Measurements from ENCODE around the gene MESD.

MESD gene

GRCh38 chr15:81031203-81031602 is 41.6 kb upstream of the MESD start:
- no peak for DNase-seq (ENCODE audit: low read depth, low spot score)
- H3K4me3 ChIP-seq (ENCODE audit: insufficient read length, low read depth), result no peak overlapping the region

DNA sequence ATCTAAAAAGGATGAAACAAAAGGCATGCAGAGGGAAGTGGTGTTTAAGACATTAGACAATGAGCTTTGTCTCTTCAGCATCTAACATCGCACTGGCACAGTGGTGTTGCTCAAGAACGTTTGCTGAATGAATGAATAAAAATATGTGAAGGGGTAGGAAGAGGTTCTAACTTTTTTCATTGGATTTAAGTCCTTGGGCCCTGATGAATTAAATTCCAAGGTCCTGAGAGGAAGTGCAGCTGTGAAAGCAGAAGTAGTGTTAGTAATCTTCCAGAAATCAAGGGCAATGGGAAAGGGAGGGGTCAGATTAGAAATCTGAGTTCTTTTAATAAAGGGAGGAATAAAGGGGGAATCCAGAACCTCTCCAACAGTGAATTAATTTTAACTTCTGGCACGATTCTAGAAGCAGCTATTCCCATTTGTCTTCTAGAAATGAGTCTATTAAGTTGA is 40.7 kb upstream of the MESD start:
- Histone ChIP-seq H3K27me3 (ENCODE audit: insufficient read depth, insufficient read length) (no peaks in the 10 kb centered on the region), H3K36me3 (ENCODE audit: insufficient read depth, insufficient read length, low read length) (no peaks in the 10 kb centered on the region), H3K9me3 (ENCODE audit: insufficient read depth, low read length) (peaks cover 24% of the 10 kb centered on the region), H3K9ac (ENCODE audit: insufficient read length, low read depth) (no peak overlapping the region), H3K4me3 (ENCODE audit: insufficient read length, low read depth) (no peak overlapping the region), H3K4me1 (ENCODE audit: insufficient read depth, insufficient read length) (no peaks in the 10 kb centered on the region)
- no peak for DNase-seq (ENCODE audit: low read depth, low spot score)
- TF ChIP-seq SUZ12 (IDR thresholded peaks at IDR 0.05; ENCODE audit: extremely low read depth, insufficient read depth, insufficient read length) (no peak), YY1 (IDR thresholded peaks at IDR 0.05; ENCODE audit: insufficient read depth, insufficient read length) (no peak), ZNF274 (IDR thresholded peaks at IDR 0.05; ENCODE audit: low read depth, low read length) (no peak)

More at GRCh38 chr15:81031203-81031602, 41.6 kb upstream of the MESD start:
- Histone ChIP-seq H3K36me3 (ENCODE audit: insufficient read depth, insufficient read length, low read length) (no peaks in the 10 kb centered on the region), H3K9me3 (ENCODE audit: insufficient read depth, low read length) (peaks cover 24% of the 10 kb centered on the region), H3K9ac (ENCODE audit: insufficient read length, low read depth) (no peak overlapping the region), H3K27me3 (ENCODE audit: insufficient read depth, insufficient read length) (no peaks in the 10 kb centered on the region), H3K4me1 (ENCODE audit: insufficient read depth, insufficient read length) (no peaks in the 10 kb centered on the region)
- no peak for TF ChIP-seq ZNF274 (IDR thresholded peaks at IDR 0.05; ENCODE audit: low read depth, low read length)
- no peak for TF ChIP-seq YY1 (IDR thresholded peaks at IDR 0.05; ENCODE audit: insufficient read depth, insufficient read length)
- no peak for TF ChIP-seq SUZ12 (IDR thresholded peaks at IDR 0.05; ENCODE audit: extremely low read depth, insufficient read depth, insufficient read length)

DNA sequence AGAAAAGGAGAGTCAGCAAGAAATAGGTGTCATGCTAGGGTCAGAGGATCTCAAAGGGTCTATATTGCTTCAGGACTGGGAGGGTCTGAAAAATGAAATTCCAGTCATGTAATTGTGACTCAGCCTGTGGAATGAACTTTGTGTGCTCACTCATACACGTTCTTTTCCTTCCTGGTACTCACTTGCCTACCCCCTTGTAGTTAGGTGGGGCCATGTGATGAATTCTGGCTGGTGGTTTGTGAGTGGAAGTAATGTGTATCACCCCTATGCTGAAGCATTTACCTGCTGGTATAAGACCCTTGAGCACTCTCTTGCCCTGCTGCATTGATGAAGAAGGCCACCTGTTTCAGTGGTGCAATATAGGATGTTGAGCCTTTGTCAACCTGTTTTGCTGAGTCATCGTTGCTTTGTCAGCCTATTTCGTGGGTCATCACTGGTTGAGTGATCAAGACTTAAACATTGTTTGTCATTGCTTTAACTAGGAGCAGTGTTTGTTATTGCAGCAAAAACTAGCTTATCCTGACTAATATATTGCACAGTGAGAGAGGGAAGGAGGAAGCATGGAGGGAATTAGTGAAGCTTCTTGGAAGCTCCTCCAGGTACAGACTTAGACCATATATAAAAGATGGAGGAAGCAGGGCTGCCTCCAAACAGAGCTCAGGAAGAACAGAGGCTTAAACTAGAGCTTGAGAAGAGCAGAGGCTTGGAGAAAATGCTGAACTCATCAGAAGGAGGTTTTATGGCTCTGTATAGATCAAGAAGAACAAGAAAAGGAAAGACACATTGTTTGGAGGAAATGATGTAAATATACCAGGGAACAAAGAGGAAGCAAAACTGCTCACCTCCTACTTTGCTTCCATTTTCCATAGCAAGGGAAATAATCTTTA is 40.0 kb upstream of the MESD start:
- H3K4me3 ChIP-seq (ENCODE audit: insufficient read length, low read depth), result no peak overlapping the region
- TF ChIP-seq SUZ12 (IDR thresholded peaks at IDR 0.05; ENCODE audit: extremely low read depth, insufficient read depth, insufficient read length), result no peak
- TF ChIP-seq YY1 (IDR thresholded peaks at IDR 0.05; ENCODE audit: insufficient read depth, insufficient read length), result no peak
- no peak for TF ChIP-seq ZNF274 (IDR thresholded peaks at IDR 0.05; ENCODE audit: low read depth, low read length)
- no peak overlapping the region for H3K9ac ChIP-seq (ENCODE audit: insufficient read length, low read depth)
- no peaks in the 10 kb centered on the region for H3K27me3 ChIP-seq (ENCODE audit: insufficient read depth, insufficient read length)
- DNase-seq (ENCODE audit: low read depth, low spot score), result no peak
- no peaks in the 10 kb centered on the region for H3K36me3 ChIP-seq (ENCODE audit: insufficient read depth, insufficient read length, low read length)
- peaks cover 24% of the 10 kb centered on the region for H3K9me3 ChIP-seq (ENCODE audit: insufficient read depth, low read length)
- no peaks in the 10 kb centered on the region for H3K4me1 ChIP-seq (ENCODE audit: insufficient read depth, insufficient read length)

DNA sequence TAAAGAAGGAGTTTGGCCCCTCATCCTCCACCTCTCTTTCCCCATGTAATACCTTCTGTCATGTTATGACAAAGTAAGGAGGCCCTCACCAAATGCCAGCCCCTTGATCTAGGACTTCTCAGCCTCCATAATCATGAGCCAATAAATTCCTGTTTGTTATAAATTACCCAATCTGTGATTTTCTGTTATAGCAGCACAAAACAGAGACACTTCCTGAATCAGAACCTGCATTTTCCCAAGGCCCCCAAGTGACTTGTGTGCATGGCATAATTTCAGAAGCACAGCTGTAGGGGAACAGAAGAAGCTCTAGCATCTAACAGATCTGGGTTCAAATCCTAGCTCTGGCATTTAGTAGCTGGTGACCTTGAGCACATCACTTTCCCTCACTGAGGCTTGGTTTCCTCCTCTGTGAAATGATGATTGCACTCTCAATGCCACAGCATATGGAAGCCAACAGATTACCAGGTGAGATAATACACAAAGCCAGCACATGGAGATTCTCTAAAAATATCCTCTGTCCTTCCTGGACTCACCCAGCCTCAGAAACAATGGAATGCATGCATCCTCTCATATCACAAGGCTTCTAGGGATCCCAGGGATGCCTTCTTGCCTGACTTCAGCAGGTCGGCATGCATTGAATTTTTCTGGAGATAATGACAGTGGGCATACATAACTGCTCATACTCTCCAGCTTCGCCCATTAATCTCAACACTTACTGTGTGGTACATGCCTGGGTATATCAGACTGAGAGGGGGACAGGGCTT is 37.4 kb upstream of the MESD start:
- Histone ChIP-seq H3K36me3 (ENCODE audit: insufficient read depth, insufficient read length, low read length) (no peaks in the 10 kb centered on the region), H3K9ac (ENCODE audit: insufficient read length, low read depth) (no peak overlapping the region), H3K9me3 (ENCODE audit: insufficient read depth, low read length) (peaks cover 24% of the 10 kb centered on the region), H3K4me1 (ENCODE audit: insufficient read depth, insufficient read length) (peaks cover 3% of the 10 kb centered on the region), H3K27me3 (ENCODE audit: insufficient read depth, insufficient read length) (no peaks in the 10 kb centered on the region), H3K4me3 (ENCODE audit: insufficient read length, low read depth) (no peak overlapping the region)
- TF ChIP-seq SUZ12 (IDR thresholded peaks at IDR 0.05; ENCODE audit: extremely low read depth, insufficient read depth, insufficient read length), result no peak
- no peak for TF ChIP-seq YY1 (IDR thresholded peaks at IDR 0.05; ENCODE audit: insufficient read depth, insufficient read length)
- no peak for TF ChIP-seq ZNF274 (IDR thresholded peaks at IDR 0.05; ENCODE audit: low read depth, low read length)
- no peak for DNase-seq (ENCODE audit: low read depth, low spot score)

GRCh38 chr15:81025721-81026370 is 36.2 kb upstream of the MESD start:
- TF ChIP-seq SUZ12 (IDR thresholded peaks at IDR 0.05; ENCODE audit: extremely low read depth, insufficient read depth, insufficient read length) (no peak), ZNF274 (IDR thresholded peaks at IDR 0.05; ENCODE audit: low read depth, low read length) (no peak), YY1 (IDR thresholded peaks at IDR 0.05; ENCODE audit: insufficient read depth, insufficient read length) (no peak)
- Histone ChIP-seq H3K9me3 (ENCODE audit: insufficient read depth, low read length) (peaks cover 24% of the 10 kb centered on the region), H3K4me3 (ENCODE audit: insufficient read length, low read depth) (no peak overlapping the region), H3K27me3 (ENCODE audit: insufficient read depth, insufficient read length) (no peaks in the 10 kb centered on the region), H3K36me3 (ENCODE audit: insufficient read depth, insufficient read length, low read length) (no peaks in the 10 kb centered on the region), H3K9ac (ENCODE audit: insufficient read length, low read depth) (no peak overlapping the region), H3K4me1 (ENCODE audit: insufficient read depth, insufficient read length) (peaks cover 3% of the 10 kb centered on the region)
- DNase-seq (ENCODE audit: low read depth, low spot score), result no peak

DNA sequence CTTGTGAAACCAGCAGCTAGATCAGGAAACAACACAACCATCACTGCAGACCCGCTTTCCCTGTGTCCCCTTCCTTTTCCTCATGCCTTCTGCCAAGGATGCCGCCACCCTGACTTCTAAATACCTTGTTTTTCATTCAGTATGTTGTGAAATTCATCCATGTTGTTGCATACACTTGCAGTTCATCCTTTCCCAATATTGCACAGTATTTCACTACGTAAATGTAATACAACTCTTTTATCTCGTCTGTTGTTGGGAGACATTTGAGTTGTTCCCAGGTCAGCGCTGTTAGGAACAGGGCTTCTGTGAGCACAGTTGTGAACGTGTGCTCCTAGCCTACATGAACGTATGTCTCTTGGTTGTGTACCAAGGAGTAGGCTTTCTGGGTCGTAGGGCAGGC is 35.3 kb upstream of the MESD start:
- H3K27me3 ChIP-seq (ENCODE audit: insufficient read depth, insufficient read length), result no peaks in the 10 kb centered on the region
- H3K4me1 ChIP-seq (ENCODE audit: insufficient read depth, insufficient read length), result peaks cover 3% of the 10 kb centered on the region
- no peak for DNase-seq (ENCODE audit: low read depth, low spot score)
- H3K9ac ChIP-seq (ENCODE audit: insufficient read length, low read depth), result no peak overlapping the region
- TF ChIP-seq ZNF274 (IDR thresholded peaks at IDR 0.05; ENCODE audit: low read depth, low read length), result no peak
- no peak for TF ChIP-seq SUZ12 (IDR thresholded peaks at IDR 0.05; ENCODE audit: extremely low read depth, insufficient read depth, insufficient read length)
- no peak for TF ChIP-seq YY1 (IDR thresholded peaks at IDR 0.05; ENCODE audit: insufficient read depth, insufficient read length)
- no peak overlapping the region for H3K4me3 ChIP-seq (ENCODE audit: insufficient read length, low read depth)
- H3K36me3 ChIP-seq (ENCODE audit: insufficient read depth, insufficient read length, low read length), result no peaks in the 10 kb centered on the region
- peaks cover 19% of the 10 kb centered on the region for H3K9me3 ChIP-seq (ENCODE audit: insufficient read depth, low read length)

Measured in NT2/D1 (cell line).